Suprapubic skin (tissue), 4 donors: ENCODE measurements around the gene KCND1.

Experiments
- CTCF ChIP-seq, 2 donors: fragments of 200-600 bp in 1 of 2; fragments of 450-650 bp in 1 of 2; sonication (generic) in 1 of 2; IDR thresholded peaks; one replicate each; pipeline ENCODE4 v1.5.1; 2016 to 2019; ENCODE audit warnings: antibody characterized with exemption in 2 of 2, mild to moderate bottlenecking in 1 of 2, moderate library complexity in 1 of 2
- POLR2A ChIP-seq, 2 donors: fragments of 450-650 bp; IDR thresholded peaks; one replicate each; pipeline ENCODE4 v1.6.1; 2017; ENCODE audit warnings: antibody characterized with exemption in 2 of 2, mild to moderate bottlenecking in 2 of 2, moderate library complexity in 2 of 2
- POLR2AphosphoS5 ChIP-seq, 3 donors: sonication (generic); formaldehyde crosslinking; IDR thresholded peaks; one replicate each; pipeline ENCODE4 v1.6.1; 2017; ENCODE audit warnings: antibody characterized with exemption in 3 of 3

GRCh38 chrX:48957477-48957826, 14.2 kb downstream of the KCND1 start, which contains the start of gene OTUD5:
- TF ChIP-seq CTCF (IDR thresholded peaks at IDR 0.05): no peak
- no peak for TF ChIP-seq POLR2AphosphoS5 (IDR thresholded peaks at IDR 0.05)
- TF ChIP-seq POLR2A (IDR thresholded peaks at IDR 0.05): no peak
